Smooth muscle cell of the brain vasculature (primary cell): ENCODE results near the gene MEGF11.
"Not testable (repeated sequence)": the region's sequence is repeated elsewhere in the genome, so short reads cannot be mapped to it uniquely, and the experiment has no call there.

Experiments used
- DNase-seq: peaks from one replicate; pipeline ENCODE4 v3.0.0-alpha.2; 2012; ENCODE audit warnings: low read depth, low spot score

Gene MEGF11

GRCh38 chr15:66276546-66276945, 23.0 kb upstream of the MEGF11 start:
- no peak for DNase-seq

DNA sequence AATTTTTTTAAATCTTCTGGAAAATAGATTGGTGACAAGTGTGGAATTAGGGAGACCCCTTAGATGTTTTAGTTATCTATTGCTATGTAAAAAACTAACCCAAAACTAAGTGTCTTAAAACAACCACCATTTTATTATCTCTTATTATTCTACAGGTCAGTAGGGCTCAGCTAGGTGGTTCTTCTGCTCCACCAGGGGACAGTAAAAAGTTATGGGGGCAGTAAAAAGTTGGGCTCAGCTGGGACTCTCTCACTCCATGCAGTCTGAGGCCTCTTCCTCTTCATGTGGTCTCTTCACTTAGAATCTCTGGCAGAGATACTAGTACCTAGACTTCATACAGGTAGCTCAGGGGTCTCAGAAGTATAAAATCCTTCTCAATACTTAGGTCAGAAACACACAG, 21.8 kb upstream of the MEGF11 start:
- DNase-seq, result no peak

GRCh38 chr15:66270932-66271331, 17.4 kb upstream of the MEGF11 start:
- no peak for DNase-seq

- no peak for DNase-seq
Observed at GRCh38 chr15:66269326-66270090, 16.0 kb upstream of the MEGF11 start.

GRCh38 chr15:66264859-66265513, 11.4 kb upstream of the MEGF11 start:
- no peak for DNase-seq

GRCh38 chr15:66262837-66263236, 9.3 kb upstream of the MEGF11 start:
- not testable (repeated sequence) for DNase-seq

- no peak for DNase-seq
Observed at GRCh38 chr15:66261056-66261455, 7.5 kb upstream of the MEGF11 start.

GRCh38 chr15:66256692-66257091, 3.1 kb upstream of the MEGF11 start:
- no peak for DNase-seq

GRCh38 chr15:66254951-66255676, 1.6 kb upstream of the MEGF11 start:
- DNase-seq, result no peak

- DNase-seq, result no peak
Observed at GRCh38 chr15:66254089-66254950, 770 bp upstream of the MEGF11 start.

GRCh38 chr15:66252685-66253417, 699 bp downstream of the MEGF11 start:
- no peak for DNase-seq

GRCh38 chr15:66251790-66252684, 1.5 kb downstream of the MEGF11 start:
- no peak for DNase-seq

DNA sequence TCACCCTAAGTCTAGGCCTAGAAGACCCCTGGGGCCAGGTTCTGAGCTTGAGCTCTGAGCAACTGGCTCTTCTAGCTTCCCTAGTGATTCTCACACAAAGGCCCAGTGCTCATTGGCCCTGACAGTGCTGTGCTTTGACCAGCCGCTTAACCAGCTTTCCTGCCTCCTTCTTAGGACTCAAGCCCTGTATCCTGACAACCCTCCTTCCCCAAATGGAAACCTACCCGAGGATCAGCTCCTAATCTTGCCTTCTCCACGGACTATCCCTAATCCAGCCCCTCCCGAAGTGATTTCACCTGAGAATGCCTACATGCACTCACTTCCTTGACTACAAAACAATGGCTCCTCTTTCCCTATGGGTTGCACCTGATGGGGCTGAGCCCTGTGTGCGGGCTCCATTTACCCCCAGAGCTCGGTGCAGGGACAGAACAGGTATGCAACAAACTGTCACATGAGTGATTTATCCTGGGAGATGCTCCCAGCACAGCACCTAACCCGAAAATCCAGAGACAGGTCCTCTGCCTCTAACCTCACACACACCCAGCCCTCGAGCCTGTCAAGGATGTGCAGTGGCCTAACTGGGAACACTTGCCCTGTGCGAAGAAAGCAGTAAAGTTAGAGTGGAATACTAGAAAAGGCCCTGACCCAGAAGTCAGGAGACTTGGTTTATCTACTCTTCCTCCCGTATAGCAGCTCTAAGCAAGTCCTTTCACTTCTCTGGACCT, 2.3 kb downstream of the MEGF11 start:
- no peak for DNase-seq

DNA sequence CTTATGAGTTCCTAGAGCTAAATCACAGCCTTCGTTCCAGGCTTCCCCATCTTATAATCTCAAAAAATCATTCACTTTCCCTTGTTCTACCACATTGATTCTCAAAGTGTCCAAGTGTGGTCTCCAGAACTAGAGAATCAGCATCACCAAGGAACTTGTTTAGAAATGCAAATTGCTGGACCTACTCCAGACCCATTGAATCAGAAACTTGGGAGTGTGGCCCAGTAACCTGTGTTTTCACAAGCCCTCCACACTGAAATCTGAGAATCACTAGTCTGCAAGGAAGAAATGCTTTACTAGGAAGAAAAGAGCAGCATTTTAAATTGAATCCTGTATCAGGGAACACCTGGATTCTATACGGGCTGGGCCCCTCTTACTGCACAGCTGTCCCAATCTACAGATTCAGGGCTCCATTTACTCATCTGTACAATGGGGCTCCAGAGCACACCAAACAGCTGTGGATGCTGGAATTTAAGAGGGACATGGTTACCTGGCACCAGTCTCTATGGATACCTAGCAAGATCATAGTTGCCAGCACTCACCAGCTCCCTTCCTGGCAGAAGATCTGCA, 3.9 kb downstream of the MEGF11 start:
- no peak for DNase-seq

- no peak for DNase-seq
Observed at GRCh38 chr15:66246937-66247336, 6.6 kb downstream of the MEGF11 start.

DNA sequence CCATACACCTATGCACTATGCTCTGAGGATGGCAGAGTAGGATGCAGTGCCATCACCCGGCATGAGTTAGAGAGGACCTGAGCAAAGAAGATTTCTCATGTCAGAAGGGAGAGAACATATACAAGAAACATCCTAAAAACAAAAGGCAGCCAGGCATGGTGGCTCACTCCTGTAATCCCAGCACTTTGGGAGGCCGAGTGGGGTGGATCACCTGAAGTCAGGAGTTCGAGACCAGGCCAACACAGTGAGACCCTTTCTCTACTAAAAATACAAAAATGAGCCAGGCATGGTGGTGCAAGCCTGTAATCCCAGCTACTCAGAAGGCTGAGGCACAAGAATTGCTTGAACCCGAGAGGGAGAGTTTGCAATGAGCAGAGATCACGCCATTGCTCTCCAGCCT, 7.7 kb downstream of the MEGF11 start:
- not testable (repeated sequence) for DNase-seq

GRCh38 chr15:66241908-66242285, 11.7 kb downstream of the MEGF11 start:
- DNase-seq, result no peak

DNA sequence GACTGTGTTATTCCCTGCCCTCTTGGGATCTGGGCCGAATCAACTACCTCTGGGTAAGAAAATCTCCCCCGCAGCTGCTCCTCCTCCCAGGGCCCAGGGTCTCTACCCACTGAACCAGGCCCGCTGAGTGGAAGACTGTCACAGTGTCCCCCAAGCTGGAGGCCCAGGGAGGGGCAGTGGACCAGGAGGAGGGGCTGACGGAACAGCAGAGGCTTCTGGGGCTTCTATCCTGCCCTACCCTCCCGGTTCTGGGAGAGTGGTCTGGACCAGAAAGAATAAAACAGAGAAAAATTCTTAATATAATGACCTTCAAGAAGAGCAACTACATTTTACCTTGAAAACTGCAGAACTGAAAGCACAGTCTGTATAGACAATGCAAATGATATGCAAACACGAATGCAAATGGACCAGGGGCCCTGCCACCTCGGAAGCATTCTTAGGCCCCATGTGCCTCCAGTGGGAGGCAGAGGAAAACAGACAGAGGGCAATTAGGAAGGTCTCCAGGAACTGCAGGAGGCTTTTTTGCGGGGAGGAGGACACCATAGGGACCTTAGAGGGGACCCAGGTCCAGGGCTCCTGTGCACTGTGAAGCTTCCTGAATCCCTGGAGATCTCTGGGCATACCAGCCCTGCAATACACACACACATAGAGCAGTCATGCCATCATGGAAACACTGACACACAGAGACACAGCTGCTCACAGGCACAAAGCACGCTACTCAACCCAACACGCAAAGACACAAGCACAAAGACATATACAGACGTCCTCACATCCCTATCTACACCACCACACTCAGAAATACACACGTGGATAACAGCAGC, 12.3 kb downstream of the MEGF11 start:
- DNase-seq, result no peak
